Coronary artery (tissue), 2 donors: ENCODE measurements around the gene TARS1.
A peak's percentile ranks its signal among the peaks of the same experiment; 100 is the strongest.

ENCODE experiments used
- DNase-seq: peaks from one replicate; pipeline ENCODE4 v3.0.0-alpha.2; 2017; ENCODE audit warnings: low spot score
- H3K27ac ChIP-seq, 2 donors: fragments of 200-600 bp; sonication (generic); one replicate each; pipeline ENCODE4 v1.5.1; 2016 to 2019
- H3K4me3 ChIP-seq: fragments of 200-600 bp; sonication (generic); 2 replicates; pipeline ENCODE4 v1.5.1; 2016; ENCODE audit warnings: mild to moderate bottlenecking, moderate library complexity
- CTCF ChIP-seq: fragments of 200-600 bp; sonication (generic); IDR thresholded peaks from one replicate; pipeline ENCODE4 v1.5.1; 2019; ENCODE audit warnings: antibody characterized with exemption

Gene TARS1

GRCh38 chr5:33440482-33441240, at the start of gene TARS1:
Gene TARS1 (plus strand): TSS chr5:33440965. CDS start chr5:33441087, 122 bp downstream.
- Histone ChIP-seq H3K27ac (peak within 1 kb of the TSS; percentile 89), H3K4me3 (peak within 1 kb of the TSS; percentile 78)
- peak; percentile 100 for DNase-seq
- TF ChIP-seq CTCF = no peak

GRCh38 chr5:33398501-33398900, 42.3 kb upstream of the TARS1 start:
- no peak for TF ChIP-seq CTCF
- H3K27ac ChIP-seq = no peak overlapping the region
- no peak for DNase-seq
- H3K4me3 ChIP-seq = no peak overlapping the region

- Histone ChIP-seq H3K27ac (no peak overlapping the region), H3K4me3 (no peak overlapping the region)
- no peak for DNase-seq
- TF ChIP-seq CTCF = no peak
Measured at GRCh38 chr5:33400675-33401074, 40.1 kb upstream of the TARS1 start.

GRCh38 chr5:33401482-33402390, 39.0 kb upstream of the TARS1 start:
- Histone ChIP-seq H3K27ac (no peak overlapping the region), H3K4me3 (no peak overlapping the region)
- no peak for TF ChIP-seq CTCF
- no peak for DNase-seq

GRCh38 chr5:33403187-33403586, 37.6 kb upstream of the TARS1 start:
- TF ChIP-seq CTCF = no peak
- no peak overlapping the region for H3K27ac ChIP-seq

GRCh38 chr5:33408816-33409215, 31.9 kb upstream of the TARS1 start:
- Histone ChIP-seq H3K27ac (peak overlapping the region in 1 of 2 donors; percentile 47), H3K4me3 (no peak overlapping the region)
- no peak for DNase-seq
- no peak for TF ChIP-seq CTCF

More at GRCh38 chr5:33403187-33403586, 37.6 kb upstream of the TARS1 start:
- no peak overlapping the region for H3K4me3 ChIP-seq
- DNase-seq = no peak
